Stomach smooth muscle (tissue), 2 donors: ENCODE measurements around the gene ADK.

Experiments used
- H3K27ac ChIP-seq: one replicate; pipeline ENCODE4 v1.7.0; 2013; ENCODE audit warnings: mild to moderate bottlenecking, low read length, inconsistent platforms
- H3K27me3 ChIP-seq, 2 donors: one replicate each; pipeline ENCODE4 v1.7.0; 2013; ENCODE audit warnings: low read length in 2 of 2; ENCODE audit not compliant: insufficient read depth in 2 of 2, control insufficient read depth in 1 of 2
- H3K36me3 ChIP-seq, 2 donors: one replicate each; pipeline ENCODE4 v1.7.0; 2013; ENCODE audit warnings: low read length in 2 of 2; ENCODE audit not compliant: control insufficient read depth in 2 of 2, insufficient read depth in 2 of 2
- H3K4me1 ChIP-seq: one replicate; pipeline ENCODE4 v1.7.0; 2013; ENCODE audit warnings: low read length; ENCODE audit not compliant: control insufficient read depth, insufficient read depth
- H3K4me3 ChIP-seq, 2 donors: one replicate each; pipeline ENCODE4 v1.7.0; 2013; ENCODE audit warnings: low read length in 2 of 2
- H3K9ac ChIP-seq, 2 donors: one replicate each; pipeline ENCODE4 v1.7.0; 2013; ENCODE audit warnings: low read length in 2 of 2, mild to moderate bottlenecking in 1 of 2
- H3K9me3 ChIP-seq, 2 donors: one replicate each; pipeline ENCODE4 v1.7.0; 2013; ENCODE audit warnings: low read length in 2 of 2; ENCODE audit not compliant: control insufficient read depth in 2 of 2
- donor health status: healthy.
- donor health status: Pancreatic carcinoma.

The ADK gene

GRCh38 chr10:74234569-74234968 is 83.5 kb downstream of the ADK start:
- H3K36me3 ChIP-seq: no peaks in the 10 kb centered on the region
- no peak overlapping the region for H3K9ac ChIP-seq
- no peaks in the 10 kb centered on the region for H3K27me3 ChIP-seq
- no peaks in the 10 kb centered on the region for H3K9me3 ChIP-seq
- H3K27ac ChIP-seq: no peak overlapping the region
- no peak overlapping the region for H3K4me3 ChIP-seq
- H3K4me1 ChIP-seq: no peaks in the 10 kb centered on the region

- no peaks in the 10 kb centered on the region for H3K9me3 ChIP-seq
- no peaks in the 10 kb centered on the region for H3K4me1 ChIP-seq
- peaks cover 0 to 2% of the 10 kb centered on the region in 2 donors for H3K36me3 ChIP-seq
- H3K27me3 ChIP-seq: no peaks in the 10 kb centered on the region
- no peak overlapping the region for H3K4me3 ChIP-seq
- H3K27ac ChIP-seq: no peak overlapping the region
- no peak overlapping the region for H3K9ac ChIP-seq
These were observed 87.0 kb downstream of the ADK start for GRCh38 chr10:74238031-74238431.

GRCh38 chr10:74238516-74238915 is 87.5 kb downstream of the ADK start:
- H3K9ac ChIP-seq: no peak overlapping the region
- H3K4me1 ChIP-seq: no peaks in the 10 kb centered on the region
- H3K36me3 ChIP-seq: peaks cover 0 to 3% of the 10 kb centered on the region in 2 donors
- H3K4me3 ChIP-seq: no peak overlapping the region
- no peaks in the 10 kb centered on the region for H3K27me3 ChIP-seq
- H3K27ac ChIP-seq: no peak overlapping the region
- H3K9me3 ChIP-seq: no peaks in the 10 kb centered on the region

- Histone ChIP-seq H3K36me3 (peaks cover 0 to 3% of the 10 kb centered on the region in 2 donors), H3K9ac (no peak overlapping the region), H3K27ac (no peak overlapping the region), H3K27me3 (no peaks in the 10 kb centered on the region), H3K4me1 (no peaks in the 10 kb centered on the region), H3K9me3 (no peaks in the 10 kb centered on the region), H3K4me3 (no peak overlapping the region)
These were observed 92.0 kb downstream of the ADK start for GRCh38 chr10:74243067-74243466.

GRCh38 chr10:74244097-74244685 is 93.2 kb downstream of the ADK start:
- H3K27ac ChIP-seq: no peak overlapping the region
- peaks cover 0 to 3% of the 10 kb centered on the region in 2 donors for H3K36me3 ChIP-seq
- H3K9me3 ChIP-seq: no peaks in the 10 kb centered on the region
- no peak overlapping the region for H3K4me3 ChIP-seq
- no peaks in the 10 kb centered on the region for H3K4me1 ChIP-seq
- H3K9ac ChIP-seq: no peak overlapping the region
- no peaks in the 10 kb centered on the region for H3K27me3 ChIP-seq

- H3K9ac ChIP-seq: no peak overlapping the region
- H3K9me3 ChIP-seq: no peaks in the 10 kb centered on the region
- no peak overlapping the region for H3K4me3 ChIP-seq
These were observed 93.8 kb downstream of the ADK start for GRCh38 chr10:74244807-74245206.

GRCh38 chr10:74246495-74246894 is 95.5 kb downstream of the ADK start:
- Histone ChIP-seq H3K4me3 (no peak overlapping the region), H3K27me3 (no peaks in the 10 kb centered on the region), H3K36me3 (peaks cover 0 to 3% of the 10 kb centered on the region in 2 donors)

More at GRCh38 chr10:74244807-74245206, 93.8 kb downstream of the ADK start:
- Histone ChIP-seq H3K27ac (no peak overlapping the region), H3K36me3 (peaks cover 0 to 3% of the 10 kb centered on the region in 2 donors), H3K4me1 (no peaks in the 10 kb centered on the region), H3K27me3 (no peaks in the 10 kb centered on the region)

GRCh38 chr10:74249865-74250264 is 98.8 kb downstream of the ADK start:
- Histone ChIP-seq H3K4me3 (no peak overlapping the region), H3K36me3 (no peaks in the 10 kb centered on the region), H3K4me1 (no peaks in the 10 kb centered on the region), H3K9ac (no peak overlapping the region), H3K27me3 (no peaks in the 10 kb centered on the region), H3K9me3 (no peaks in the 10 kb centered on the region), H3K27ac (no peak overlapping the region)

More at GRCh38 chr10:74246495-74246894, 95.5 kb downstream of the ADK start:
- Histone ChIP-seq H3K9me3 (no peaks in the 10 kb centered on the region), H3K27ac (no peak overlapping the region), H3K9ac (no peak overlapping the region), H3K4me1 (no peaks in the 10 kb centered on the region)

- Histone ChIP-seq H3K4me1 (no peaks in the 10 kb centered on the region), H3K27ac (no peak overlapping the region), H3K4me3 (no peak overlapping the region), H3K9ac (no peak overlapping the region), H3K27me3 (no peaks in the 10 kb centered on the region), H3K36me3 (no peaks in the 10 kb centered on the region), H3K9me3 (no peaks in the 10 kb centered on the region)
These were observed 104.2 kb downstream of the ADK start for GRCh38 chr10:74255214-74255613.

GRCh38 chr10:74255888-74256357 is 104.9 kb downstream of the ADK start:
- Histone ChIP-seq H3K4me1 (no peaks in the 10 kb centered on the region), H3K9ac (no peak overlapping the region), H3K4me3 (no peak overlapping the region), H3K27ac (no peak overlapping the region), H3K36me3 (no peaks in the 10 kb centered on the region), H3K9me3 (no peaks in the 10 kb centered on the region), H3K27me3 (no peaks in the 10 kb centered on the region)

GRCh38 chr10:74262856-74263255 is 111.8 kb downstream of the ADK start:
- no peaks in the 10 kb centered on the region for H3K9me3 ChIP-seq
- H3K4me1 ChIP-seq: no peaks in the 10 kb centered on the region
- H3K36me3 ChIP-seq: no peaks in the 10 kb centered on the region
- no peak overlapping the region for H3K4me3 ChIP-seq
- H3K27me3 ChIP-seq: no peaks in the 10 kb centered on the region
- H3K27ac ChIP-seq: no peak overlapping the region
- H3K9ac ChIP-seq: no peak overlapping the region
